K562 (cell line): Measurements from ENCODE around the gene AIFM3. TPM values are rescaled to one million over a fixed set of nuclear protein-coding genes. Genes with fewer than 3 reads are reported as not detected.

Experiments
- ATF4 ChIP-seq: fragments of 450-650 bp; formaldehyde crosslinking; IDR thresholded peaks from 2 replicates; pipeline ENCODE4 v1.4.0; 2022; ENCODE audit warnings: mild to moderate bottlenecking, moderate library complexity
- BCL6 ChIP-seq: fragments of 250-450 bp; sonication (Bioruptor Pico); IDR thresholded peaks from 2 replicates; pipeline ENCODE4 v1.4.0; 2020
- FOXK1 ChIP-seq: sonication (generic); formaldehyde crosslinking; IDR thresholded peaks from 2 replicates; pipeline ENCODE4 v1.8.0; 2022; ENCODE audit warnings: missing genetic modification reagents, mild to moderate bottlenecking, borderline replicate concordance
- HEY1 ChIP-seq: fragments of 250-450 bp; sonication (Bioruptor Pico); IDR thresholded peaks from 2 replicates; pipeline ENCODE4 v1.5.0; 2020; ENCODE audit warnings: mild to moderate bottlenecking, moderate library complexity, borderline replicate concordance
- JUNB ChIP-seq: fragments of 450-650 bp; formaldehyde crosslinking; conservative IDR thresholded peaks from 2 replicates; pipeline ENCODE4 v1.4.0; 2020; ENCODE audit warnings: mild to moderate bottlenecking
- KAT7 ChIP-seq: sonication (generic); formaldehyde crosslinking; IDR thresholded peaks from 2 replicates; pipeline ENCODE4 v1.8.0; 2022; ENCODE audit warnings: missing genetic modification reagents, mild to moderate bottlenecking, borderline replicate concordance
- POU5F1 ChIP-seq: fragments of 150-350 bp; IDR thresholded peaks from 2 replicates; pipeline ENCODE4 v1.6.1; 2014; ENCODE audit warnings: borderline replicate concordance, low read length, low read depth, mild to moderate bottlenecking; ENCODE audit not compliant: partially characterized antibody
- SAP30 ChIP-seq: fragments of 200-600 bp; sonication (generic); IDR thresholded peaks from 2 replicates; pipeline ENCODE4 v1.6.1; 2012; ENCODE audit warnings: borderline replicate concordance, low read depth, mild to moderate bottlenecking, moderate library complexity, low read length, control low read depth, inconsistent platforms; ENCODE audit not compliant: insufficient read depth, poor library complexity, severe bottlenecking
- SMAD4 ChIP-seq: fragments of 250-450 bp; sonication (Bioruptor Pico); conservative IDR thresholded peaks from 2 replicates; pipeline ENCODE4 v1.8.0; 2021; ENCODE audit warnings: inconsistent platforms, mild to moderate bottlenecking, moderate library complexity
- TEAD2 ChIP-seq: fragments of 450-650 bp; IDR thresholded peaks from 2 replicates; pipeline ENCODE4 v1.6.1; 2016; ENCODE audit warnings: missing genetic modification characterization, control low read depth, missing compliant biosample characterization
- WHSC1 ChIP-seq: IDR thresholded peaks from one replicate; pipeline ENCODE4 v1.6.1; 2012; ENCODE audit warnings: low read length, control low read depth, inconsistent platforms
- ZBTB1 ChIP-seq: sonication (generic); formaldehyde crosslinking; IDR thresholded peaks from 2 replicates; pipeline ENCODE4 v1.8.1; 2023; ENCODE audit warnings: missing genetic modification reagents, low read depth, mild to moderate bottlenecking, borderline replicate concordance
- ZBTB8A ChIP-seq: fragments of 450-650 bp; IDR thresholded peaks from 2 replicates; pipeline ENCODE4 v1.6.1; 2018; ENCODE audit warnings: mild to moderate bottlenecking, moderate library complexity; ENCODE audit not compliant: partially characterized antibody
- ZNF280B ChIP-seq: fragments of 250-450 bp; sonication (Bioruptor Pico); IDR thresholded peaks from 2 replicates; pipeline ENCODE4 v1.5.1; 2021; ENCODE audit warnings: mild to moderate bottlenecking
- ZNF324 ChIP-seq: fragments of 250-450 bp; sonication (Bioruptor Pico); IDR thresholded peaks from 2 replicates; pipeline ENCODE4 v1.4.0; 2020; ENCODE audit warnings: mild to moderate bottlenecking
- ZNF445 ChIP-seq: fragments of 250-450 bp; sonication (Bioruptor Pico); IDR thresholded peaks from 2 replicates; pipeline ENCODE4 v1.4.0; 2020; ENCODE audit warnings: low read depth, mild to moderate bottlenecking, moderate library complexity
- polyA plus RNA-seq, 8 experiments: library from polyadenylated mRNA; depleted of rRNA in 4 of 8; stranded (reverse) in 5 of 8; unstranded in 3 of 8; fragments of >200 nt; fragmentation: Nextera tagmentation in 2 of 8; fragmentation: Illumina TruSeq in 1 of 8; extraction: Ambion mirVana in 2 of 8; extraction: Trizol in 1 of 8; gene quantifications; 2 replicates each; pipeline versions ENCODE4 v1.2.1 to v1.2.3, GENCODE V29; 2011 to 2014; ENCODE audit warnings: inconsistent platforms in 1 of 8, missing spikeins in 1 of 8
- total RNA-seq, 7 experiments: library from RNA; depleted of rRNA in 6 of 7; stranded (reverse); fragments of >200 nt in 6 of 7; fragmentation: Illumina TruSeq in 2 of 7; extraction: Trizol in 2 of 7; gene quantifications; 2 replicates each; pipeline versions ENCODE4 v1.2.1 to v1.2.3, GENCODE V29; 2011 to 2021; ENCODE audit warnings: low replicate concordance in 1 of 7
- TF ChIP-seq, protein P1 (sequence below): IDR thresholded peaks from 2 replicates; pipeline ENCODE4 v1.6.1; 2014; ENCODE audit warnings: antibody characterized with exemption
- TF ChIP-seq, protein P2 (sequence below): fragments of 450-650 bp; formaldehyde crosslinking; IDR thresholded peaks from 2 replicates; pipeline ENCODE4 v1.4.0; 2020; ENCODE audit warnings: mild to moderate bottlenecking, moderate library complexity
- TF ChIP-seq, protein P3 (sequence below): fragments of 450-650 bp; conservative IDR thresholded peaks from 2 replicates; pipeline ENCODE4 v1.6.1; 2016; ENCODE audit warnings: missing genetic modification characterization, low read depth, mild to moderate bottlenecking, missing compliant biosample characterization, moderate library complexity

AIFM3 gene
- total and polyA plus RNA-seq, 9 of the 15 experiments (the other 6 are each of a cell fraction or from before 2014, with no cell fraction given) = 0.03 to 0.20 (median 0.07) TPM; not detected in 1

DNA sequence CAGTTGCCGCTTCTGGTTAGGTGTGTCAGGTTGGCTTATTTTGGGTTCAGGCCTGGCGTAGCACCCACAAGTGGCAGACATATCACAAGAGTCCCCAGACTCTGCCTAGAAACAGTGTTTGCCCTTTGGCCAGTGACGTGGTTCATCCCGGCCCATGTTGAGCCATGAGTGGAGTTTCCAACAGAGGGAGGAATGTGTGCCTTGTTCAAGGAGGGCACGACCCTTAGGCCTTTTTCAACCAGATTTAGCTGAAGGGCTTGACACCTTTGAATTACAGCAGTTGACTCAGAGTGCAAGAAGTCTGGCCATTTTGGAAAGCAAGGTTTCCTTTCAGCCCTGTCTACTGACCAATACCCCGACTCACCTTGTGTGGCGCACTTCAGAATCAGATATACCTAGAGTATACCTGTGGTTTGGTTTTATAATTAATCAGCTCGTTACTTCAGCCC, 15.1 kb upstream of the AIFM3 start (continued):
- TF ChIP-seq KAT7 (CRISPR knock-in tag) (no peak), SAP30 (no peak), BCL6 (CRISPR knock-in tag) (no peak), ATF4 (CRISPR knock-in tag) (no peak), TEAD2 (tag) (no peak), JUNB (CRISPR knock-in tag) (no peak), ZBTB8A (no peak), HEY1 (CRISPR knock-in tag) (no peak), ZBTB1 (CRISPR knock-in tag) (peak; percentile 42; the same call in 1 of the 2 replicates), ZNF445 (CRISPR knock-in tag) (no peak), ZNF280B (CRISPR knock-in tag) (no peak), WHSC1 (peak; percentile 95), POU5F1 (no peak), FOXK1 (no peak), ZNF324 (CRISPR knock-in tag) (no peak; the same call in 1 of the 2 replicates), SMAD4 (CRISPR knock-in tag) (no peak)
- TF ChIP-seq, protein P1, sequence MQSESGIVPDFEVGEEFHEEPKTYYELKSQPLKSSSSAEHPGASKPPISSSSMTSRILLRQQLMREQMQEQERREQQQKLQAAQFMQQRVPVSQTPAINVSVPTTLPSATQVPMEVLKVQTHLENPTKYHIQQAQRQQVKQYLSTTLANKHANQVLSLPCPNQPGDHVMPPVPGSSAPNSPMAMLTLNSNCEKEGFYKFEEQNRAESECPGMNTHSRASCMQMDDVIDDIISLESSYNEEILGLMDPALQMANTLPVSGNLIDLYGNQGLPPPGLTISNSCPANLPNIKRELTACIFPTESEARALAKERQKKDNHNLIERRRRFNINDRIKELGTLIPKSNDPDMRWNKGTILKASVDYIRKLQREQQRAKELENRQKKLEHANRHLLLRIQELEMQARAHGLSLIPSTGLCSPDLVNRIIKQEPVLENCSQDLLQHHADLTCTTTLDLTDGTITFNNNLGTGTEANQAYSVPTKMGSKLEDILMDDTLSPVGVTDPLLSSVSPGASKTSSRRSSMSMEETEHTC = no peak
- TF ChIP-seq, protein P2, sequence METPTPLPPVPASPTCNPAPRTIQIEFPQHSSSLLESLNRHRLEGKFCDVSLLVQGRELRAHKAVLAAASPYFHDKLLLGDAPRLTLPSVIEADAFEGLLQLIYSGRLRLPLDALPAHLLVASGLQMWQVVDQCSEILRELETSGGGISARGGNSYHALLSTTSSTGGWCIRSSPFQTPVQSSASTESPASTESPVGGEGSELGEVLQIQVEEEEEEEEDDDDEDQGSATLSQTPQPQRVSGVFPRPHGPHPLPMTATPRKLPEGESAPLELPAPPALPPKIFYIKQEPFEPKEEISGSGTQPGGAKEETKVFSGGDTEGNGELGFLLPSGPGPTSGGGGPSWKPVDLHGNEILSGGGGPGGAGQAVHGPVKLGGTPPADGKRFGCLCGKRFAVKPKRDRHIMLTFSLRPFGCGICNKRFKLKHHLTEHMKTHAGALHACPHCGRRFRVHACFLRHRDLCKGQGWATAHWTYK = no peak
- TF ChIP-seq, protein P3, sequence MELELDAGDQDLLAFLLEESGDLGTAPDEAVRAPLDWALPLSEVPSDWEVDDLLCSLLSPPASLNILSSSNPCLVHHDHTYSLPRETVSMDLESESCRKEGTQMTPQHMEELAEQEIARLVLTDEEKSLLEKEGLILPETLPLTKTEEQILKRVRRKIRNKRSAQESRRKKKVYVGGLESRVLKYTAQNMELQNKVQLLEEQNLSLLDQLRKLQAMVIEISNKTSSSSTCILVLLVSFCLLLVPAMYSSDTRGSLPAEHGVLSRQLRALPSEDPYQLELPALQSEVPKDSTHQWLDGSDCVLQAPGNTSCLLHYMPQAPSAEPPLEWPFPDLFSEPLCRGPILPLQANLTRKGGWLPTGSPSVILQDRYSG (tag) = no peak
